Esophagus (tissue), 2 donors: ENCODE measurements around the gene BTBD9. TPM values are rescaled to one million over a fixed set of nuclear protein-coding genes. Genes with fewer than 3 reads are reported as not detected.

ENCODE experiments used
- H3K27ac ChIP-seq, 2 donors: one replicate each; pipeline ENCODE4 v1.5.1; 2013; ENCODE audit warnings: low read depth in 2 of 2, mild to moderate bottlenecking in 2 of 2, inconsistent platforms in 1 of 2, low read length in 1 of 2, moderate library complexity in 1 of 2
- H3K27me3 ChIP-seq, 2 donors: one replicate each; pipeline ENCODE4 v1.6.1; 2013; ENCODE audit warnings: low read length in 2 of 2, control low read depth in 1 of 2, mild to moderate bottlenecking in 1 of 2; ENCODE audit not compliant: insufficient read depth in 2 of 2, control insufficient read depth in 1 of 2
- H3K36me3 ChIP-seq, 2 donors: one replicate each; pipeline ENCODE4 v1.6.1; 2013; ENCODE audit warnings: low read length in 1 of 2; ENCODE audit not compliant: control insufficient read depth in 2 of 2, insufficient read depth in 2 of 2
- H3K4me1 ChIP-seq, 2 donors: one replicate each; pipeline ENCODE4 v1.6.1; 2013; ENCODE audit warnings: low read length in 1 of 2; ENCODE audit not compliant: control insufficient read depth in 2 of 2, insufficient read depth in 2 of 2
- H3K4me3 ChIP-seq, 2 donors: one replicate each; pipeline ENCODE4 v1.5.1; 2013; ENCODE audit warnings: low read length in 2 of 2, mild to moderate bottlenecking in 2 of 2, low read depth in 1 of 2, moderate library complexity in 1 of 2
- H3K9me3 ChIP-seq, 2 donors: one replicate each; pipeline ENCODE4 v1.6.1; 2013; ENCODE audit warnings: mild to moderate bottlenecking in 2 of 2, low read depth in 1 of 2, low read length in 1 of 2, moderate library complexity in 1 of 2; ENCODE audit not compliant: control insufficient read depth in 2 of 2, insufficient read depth in 1 of 2
- WGBS, 2 donors: extraction: QIAGEN DNeasy Blood & Tissue Kit; methylation state at CpG; one replicate each; pipeline ENCODE4 v1.1.7; 2013; 5-methylcytosine and 5-hydroxymethylcytosine counted together
- polyA plus RNA-seq, 2 donors: library from polyadenylated mRNA; stranded (reverse); fragments of 200-250 nt; gene quantifications; one replicate each; pipeline ENCODE4 v1.2.3, GENCODE V29; 2013
- donor health status: healthy with polysubstance abuse.
- donor health status: Bipolar disorder and iron deficiency.

BTBD9 gene
- polyA plus RNA-seq, 2 donors = 3.2 to 3.8 TPM

DNA sequence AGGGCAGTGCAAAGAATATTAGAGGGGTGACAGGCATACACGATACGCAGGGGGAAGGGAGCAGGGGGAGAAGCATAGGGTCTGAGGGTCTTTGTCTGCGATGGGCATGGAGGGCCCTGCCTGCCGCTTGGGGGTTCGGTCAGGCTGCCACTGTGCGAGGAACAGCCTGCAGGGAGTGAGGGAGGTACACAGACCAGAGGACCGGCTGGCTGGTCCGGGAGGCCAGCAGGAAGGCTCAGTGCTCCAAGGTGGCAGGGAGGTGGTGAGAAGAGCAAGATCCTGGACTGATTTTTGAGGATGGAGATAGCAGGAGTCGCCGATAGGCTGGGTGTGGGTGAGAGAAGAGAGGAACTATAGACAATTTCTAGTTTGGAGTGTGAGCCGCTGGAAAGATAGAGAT lies 481.8 kb downstream of the BTBD9 start:
- peaks cover 0 to 10% of the 10 kb centered on the region in 2 donors for H3K36me3 ChIP-seq

GRCh38 chr6:38156818-38157565 lies 482.7 kb downstream of the BTBD9 start:
- H3K9me3 ChIP-seq = no peaks in the 10 kb centered on the region
- no peaks in the 10 kb centered on the region for H3K27me3 ChIP-seq
- peaks cover 0 to 15% of the 10 kb centered on the region in 2 donors for H3K36me3 ChIP-seq
- H3K4me1 ChIP-seq = no peaks in the 10 kb centered on the region
- no peak overlapping the region for H3K4me3 ChIP-seq
- WGBS, 2 donors = 94 to 96% methylated on average over 10 of the region's 10 CpGs
- no peak overlapping the region for H3K27ac ChIP-seq

More for the DNA sequence above, 481.8 kb downstream of the BTBD9 start:
- H3K27me3 ChIP-seq = no peaks in the 10 kb centered on the region
- H3K27ac ChIP-seq = no peak overlapping the region
- H3K4me1 ChIP-seq = no peaks in the 10 kb centered on the region
- WGBS, 2 donors = 93 to 95% methylated on average over 11 of the region's 11 CpGs
- H3K9me3 ChIP-seq = no peaks in the 10 kb centered on the region
- H3K4me3 ChIP-seq = no peak overlapping the region

DNA sequence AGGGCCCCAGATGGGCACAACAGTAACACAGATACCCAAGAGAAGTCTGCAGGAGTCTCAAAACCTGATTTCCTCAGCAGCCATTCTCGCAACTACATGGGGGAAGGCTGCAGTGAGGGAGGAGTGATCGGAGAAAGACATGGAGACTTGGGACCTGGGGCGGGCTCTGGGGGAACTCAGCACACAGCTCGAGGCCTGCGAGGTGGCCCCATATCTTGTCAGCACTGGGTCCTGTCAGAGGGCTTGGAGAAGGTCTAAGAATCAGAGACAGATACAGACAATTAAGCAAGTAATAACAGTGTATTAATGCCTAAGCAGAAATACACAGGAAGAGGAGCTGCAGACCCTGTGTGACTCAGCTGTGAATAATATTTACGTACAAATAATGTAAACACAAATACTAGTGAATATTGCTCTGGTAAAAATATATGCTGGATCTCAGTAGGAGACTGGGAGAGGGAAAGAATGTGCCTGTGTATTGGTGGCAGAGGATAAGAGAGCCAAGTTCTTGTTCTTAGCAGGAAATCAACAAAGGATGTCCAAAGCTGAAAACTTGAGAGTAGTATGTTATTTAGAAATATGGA lies 484.0 kb downstream of the BTBD9 start:
- 87 to 91% methylated on average over 6 of the region's 6 CpGs for WGBS, 2 donors
- no peak overlapping the region for H3K27ac ChIP-seq
- peaks cover 0 to 18% of the 10 kb centered on the region in 2 donors for H3K36me3 ChIP-seq
- no peak overlapping the region for H3K4me3 ChIP-seq
- no peaks in the 10 kb centered on the region for H3K9me3 ChIP-seq
- H3K27me3 ChIP-seq = no peaks in the 10 kb centered on the region
- no peaks in the 10 kb centered on the region for H3K4me1 ChIP-seq

- Histone ChIP-seq H3K9me3 (no peaks in the 10 kb centered on the region), H3K4me1 (no peaks in the 10 kb centered on the region), H3K27ac (no peak overlapping the region), H3K4me3 (no peak overlapping the region), H3K36me3 (peaks cover 0 to 18% of the 10 kb centered on the region in 2 donors), H3K27me3 (no peaks in the 10 kb centered on the region)
- 82 to 88% methylated on average over 9 of the region's 9 CpGs for WGBS, 2 donors
These were observed 484.6 kb downstream of the BTBD9 start for GRCh38 chr6:38155144-38155543.

DNA sequence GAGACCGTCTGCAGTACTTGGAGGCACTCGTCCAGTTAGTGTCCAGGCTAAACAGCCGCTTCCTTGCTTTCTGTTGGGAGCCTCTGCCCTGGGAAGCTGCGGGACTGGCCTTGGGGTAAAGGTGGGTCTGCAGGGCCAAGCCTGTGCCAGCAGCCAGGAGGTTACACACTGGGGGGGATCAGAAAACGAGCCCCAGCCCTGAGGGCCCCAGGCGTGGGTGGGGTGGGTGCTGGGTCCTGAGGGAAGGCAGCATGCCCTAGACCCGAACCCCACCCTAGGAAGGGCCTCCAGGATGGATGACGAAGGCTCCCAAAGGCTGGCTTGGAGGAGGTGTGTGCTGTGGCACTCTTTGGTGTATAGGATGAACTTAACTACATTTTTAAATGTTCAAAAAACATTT lies 485.0 kb downstream of the BTBD9 start:
- H3K4me3 ChIP-seq = no peak overlapping the region
- H3K27ac ChIP-seq = no peak overlapping the region
- no peaks in the 10 kb centered on the region for H3K9me3 ChIP-seq
- H3K36me3 ChIP-seq = peaks cover 0 to 18% of the 10 kb centered on the region in 2 donors
- no peaks in the 10 kb centered on the region for H3K27me3 ChIP-seq
- no peaks in the 10 kb centered on the region for H3K4me1 ChIP-seq
- 82 to 83% methylated on average over 8 of the region's 8 CpGs for WGBS, 2 donors

DNA sequence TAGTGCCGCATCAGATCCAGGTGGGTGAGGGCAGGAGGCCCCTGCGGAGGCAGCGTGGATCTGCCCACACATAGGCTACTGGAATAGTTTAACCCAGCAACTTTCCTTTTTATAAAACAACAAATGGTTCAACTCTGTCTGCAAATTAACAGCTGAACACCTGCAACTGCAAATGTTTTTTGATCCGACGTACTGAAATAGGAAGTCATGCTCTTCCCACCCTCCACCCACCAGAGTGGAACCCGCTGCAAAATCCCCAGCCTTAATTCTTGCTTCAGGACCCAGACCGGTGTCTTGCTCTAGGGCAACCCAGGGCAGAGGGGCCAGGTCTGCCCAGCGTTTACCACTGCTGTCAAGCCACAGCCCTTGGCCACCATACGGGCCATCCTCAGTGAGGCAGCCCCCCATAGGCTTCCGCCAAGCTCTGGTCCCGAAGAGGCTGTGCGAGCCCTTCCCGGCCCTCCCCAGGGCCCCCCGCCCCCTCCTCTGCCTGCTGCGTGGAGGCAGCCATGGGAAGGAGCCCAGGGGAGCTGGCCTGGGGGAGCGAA lies 485.9 kb downstream of the BTBD9 start:
- Histone ChIP-seq H3K27me3 (no peaks in the 10 kb centered on the region), H3K4me3 (no peak overlapping the region), H3K4me1 (peaks cover 0 to 3% of the 10 kb centered on the region in 2 donors), H3K27ac (no peak overlapping the region), H3K9me3 (no peaks in the 10 kb centered on the region), H3K36me3 (peaks cover 0 to 18% of the 10 kb centered on the region in 2 donors)
- WGBS, 2 donors = 88% methylated on average over 16 of the region's 16 CpGs

DNA sequence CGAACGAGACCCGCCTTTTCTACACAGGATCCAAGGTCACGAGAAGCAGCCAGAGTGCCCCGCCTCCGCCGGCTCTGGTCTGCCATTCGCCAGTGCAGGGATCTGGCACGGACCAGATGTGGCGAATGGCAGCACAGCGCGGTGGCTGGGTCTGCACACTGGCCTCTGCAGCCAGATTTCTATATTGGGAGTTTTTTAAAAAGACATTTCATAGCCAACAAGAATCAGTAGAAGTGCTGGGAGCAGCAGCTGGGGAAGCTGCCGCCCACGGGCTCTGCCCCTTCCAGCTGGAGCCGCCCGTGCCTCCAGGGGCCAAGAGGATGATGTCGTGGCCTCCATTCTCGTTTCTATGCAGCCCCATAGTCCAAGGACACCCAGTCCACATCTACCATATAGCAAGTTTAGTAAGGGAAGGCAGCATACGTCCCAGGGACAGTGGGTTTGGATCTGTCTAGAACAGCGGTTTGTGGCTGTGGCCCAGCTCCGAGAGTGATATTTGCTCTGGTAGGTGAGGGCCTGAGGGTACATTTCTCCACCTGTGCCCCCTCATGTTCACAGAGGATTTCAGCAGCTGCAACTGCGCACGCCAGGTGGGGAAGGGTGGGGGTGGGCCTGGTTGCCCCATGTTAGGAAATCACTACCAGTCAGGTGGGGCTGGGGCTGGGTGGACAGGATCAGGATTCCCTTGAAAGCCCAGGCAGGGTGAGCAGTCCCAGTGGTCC lies 486.5 kb downstream of the BTBD9 start:
- peaks cover 0 to 18% of the 10 kb centered on the region in 2 donors for H3K36me3 ChIP-seq
- no peaks in the 10 kb centered on the region for H3K9me3 ChIP-seq
- no peak overlapping the region for H3K27ac ChIP-seq
- no peak overlapping the region for H3K4me3 ChIP-seq
- H3K27me3 ChIP-seq = no peaks in the 10 kb centered on the region
- 85 to 89% methylated on average over 23 of the region's 23 CpGs for WGBS, 2 donors
- peaks cover 0 to 3% of the 10 kb centered on the region in 2 donors for H3K4me1 ChIP-seq

DNA sequence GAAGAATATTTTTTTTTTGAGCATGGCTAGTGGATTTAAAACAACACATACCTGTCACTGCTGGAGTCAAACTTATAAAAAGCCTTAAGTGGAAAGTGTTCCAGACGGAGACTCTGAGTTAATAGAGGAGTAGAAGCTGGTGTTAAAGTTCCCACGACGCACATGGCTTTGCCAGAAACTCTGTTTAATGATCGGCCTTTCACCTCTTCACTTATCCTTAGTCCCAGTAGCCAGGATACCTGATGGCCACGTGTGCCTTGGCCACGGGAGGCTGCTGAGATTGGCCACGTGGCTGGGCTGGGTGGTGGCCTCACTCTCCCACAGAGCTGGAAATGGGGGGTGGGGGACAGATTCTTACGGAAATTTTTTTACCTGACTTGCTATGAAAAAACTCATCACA lies 487.1 kb downstream of the BTBD9 start:
- Histone ChIP-seq H3K36me3 (peaks cover 0 to 18% of the 10 kb centered on the region in 2 donors), H3K4me1 (peaks cover 0 to 3% of the 10 kb centered on the region in 2 donors), H3K9me3 (no peaks in the 10 kb centered on the region), H3K27me3 (no peaks in the 10 kb centered on the region), H3K4me3 (no peak overlapping the region), H3K27ac (no peak overlapping the region)
- 87 to 92% methylated on average over 8 of the region's 8 CpGs for WGBS, 2 donors

DNA sequence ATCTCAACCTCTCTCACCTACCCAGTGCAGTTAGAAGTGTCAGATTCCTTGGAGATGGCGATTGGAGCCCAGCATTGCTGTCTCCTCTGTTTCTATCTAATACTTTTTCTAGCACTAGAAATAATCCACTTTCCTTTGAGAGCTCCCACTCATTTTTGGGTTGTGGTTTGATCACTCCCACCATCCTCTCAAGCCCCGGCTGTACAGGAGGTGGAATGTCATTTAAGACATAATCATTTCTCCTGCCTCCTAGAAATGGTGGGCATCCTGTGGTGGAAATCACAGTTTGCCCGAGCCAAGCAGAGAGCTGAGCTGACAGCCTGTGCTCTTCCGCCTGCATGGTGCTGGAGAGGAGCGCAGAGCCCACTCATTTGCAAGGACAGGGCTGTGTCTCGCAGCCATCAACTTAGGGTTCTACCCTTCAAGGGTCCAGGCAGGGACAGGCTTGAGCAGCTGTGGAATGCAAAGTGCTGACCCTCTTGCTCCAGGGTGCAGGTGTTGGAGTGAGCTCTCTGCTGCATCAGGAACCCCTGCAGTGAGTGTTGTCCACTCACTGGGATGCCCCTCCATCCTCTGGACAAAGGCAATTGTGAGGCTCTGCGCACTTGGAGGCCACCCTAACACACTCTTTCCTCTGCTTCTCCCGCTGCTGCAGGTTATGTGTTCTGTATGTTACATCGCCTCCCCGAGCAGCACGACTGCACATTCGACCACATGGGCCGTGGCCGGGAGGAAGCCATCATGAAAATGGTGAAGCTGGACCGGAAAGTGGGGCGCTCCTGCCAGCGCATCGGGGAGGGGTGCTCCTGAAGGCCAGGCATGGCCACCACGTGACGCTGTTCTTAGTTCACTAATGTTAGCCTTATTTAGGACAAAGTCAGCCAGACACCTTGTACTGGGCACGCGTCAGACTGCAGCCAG lies 487.9 kb downstream of the BTBD9 start:
- H3K4me3 ChIP-seq = no peak overlapping the region
- WGBS, 2 donors = 95 to 97% methylated on average over 22 of the region's 22 CpGs
- peaks cover 0 to 3% of the 10 kb centered on the region in 2 donors for H3K4me1 ChIP-seq
- no peaks in the 10 kb centered on the region for H3K9me3 ChIP-seq
- peaks cover 0 to 16% of the 10 kb centered on the region in 2 donors for H3K36me3 ChIP-seq
- H3K27me3 ChIP-seq = no peaks in the 10 kb centered on the region
- no peak overlapping the region for H3K27ac ChIP-seq
